ENCODE results near the gene CCDC192.

CCDC192 gene

DNA sequence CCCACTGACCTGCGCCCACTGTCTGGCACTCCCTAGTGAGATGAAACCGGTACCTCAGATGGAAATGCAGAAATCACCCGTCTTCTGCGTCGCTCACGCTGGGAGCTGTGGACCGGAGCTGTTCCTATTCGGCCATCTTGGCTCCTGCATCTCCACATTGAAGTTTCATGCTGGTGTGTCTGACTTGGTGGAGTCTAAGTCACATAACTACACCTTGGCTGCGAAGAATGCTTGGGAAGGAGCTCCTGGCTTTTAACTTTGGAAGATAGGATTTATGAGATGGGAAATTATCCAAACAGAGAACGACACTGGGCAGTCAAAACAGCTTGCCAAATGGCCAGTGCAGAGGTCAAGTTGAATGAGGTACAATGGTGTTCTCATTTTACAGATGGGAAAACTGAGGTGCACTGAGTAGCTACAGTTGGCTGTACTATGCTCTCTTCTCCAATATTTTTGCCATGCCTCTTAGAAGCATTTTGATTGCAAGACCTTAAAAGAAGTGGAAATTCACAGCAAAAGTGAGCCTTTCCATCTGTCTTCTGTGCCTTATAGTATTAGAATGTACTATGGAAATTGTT lies 36.7 kb downstream of the CCDC192 start:
- no peak for TF ChIP-seq TCF4 (CRISPR knock-in tag; IDR thresholded peaks at IDR 0.05; ENCODE audit: borderline replicate concordance)
- TF ChIP-seq, protein P1, sequence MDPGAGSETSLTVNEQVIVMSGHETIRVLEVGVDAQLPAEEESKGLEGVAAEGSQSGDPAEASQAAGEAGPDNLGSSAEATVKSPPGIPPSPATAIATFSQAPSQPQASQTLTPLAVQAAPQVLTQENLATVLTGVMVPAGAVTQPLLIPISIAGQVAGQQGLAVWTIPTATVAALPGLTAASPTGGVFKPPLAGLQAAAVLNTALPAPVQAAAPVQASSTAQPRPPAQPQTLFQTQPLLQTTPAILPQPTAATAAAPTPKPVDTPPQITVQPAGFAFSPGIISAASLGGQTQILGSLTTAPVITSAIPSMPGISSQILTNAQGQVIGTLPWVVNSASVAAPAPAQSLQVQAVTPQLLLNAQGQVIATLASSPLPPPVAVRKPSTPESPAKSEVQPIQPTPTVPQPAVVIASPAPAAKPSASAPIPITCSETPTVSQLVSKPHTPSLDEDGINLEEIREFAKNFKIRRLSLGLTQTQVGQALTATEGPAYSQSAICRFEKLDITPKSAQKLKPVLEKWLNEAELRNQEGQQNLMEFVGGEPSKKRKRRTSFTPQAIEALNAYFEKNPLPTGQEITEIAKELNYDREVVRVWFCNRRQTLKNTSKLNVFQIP (CRISPR knock-in tag; IDR thresholded peaks at IDR 0.05; ENCODE audit: borderline replicate concordance, low read depth), result no peak
- no peak for TF ChIP-seq ZNF8 (CRISPR knock-in tag; IDR thresholded peaks at IDR 0.05)
- TF ChIP-seq ZC3H10 (CRISPR knock-in tag; IDR thresholded peaks at IDR 0.05), result no peak
- TF ChIP-seq GLIS3 (CRISPR knock-in tag; IDR thresholded peaks at IDR 0.05), result no peak
- TF ChIP-seq, protein P2, sequence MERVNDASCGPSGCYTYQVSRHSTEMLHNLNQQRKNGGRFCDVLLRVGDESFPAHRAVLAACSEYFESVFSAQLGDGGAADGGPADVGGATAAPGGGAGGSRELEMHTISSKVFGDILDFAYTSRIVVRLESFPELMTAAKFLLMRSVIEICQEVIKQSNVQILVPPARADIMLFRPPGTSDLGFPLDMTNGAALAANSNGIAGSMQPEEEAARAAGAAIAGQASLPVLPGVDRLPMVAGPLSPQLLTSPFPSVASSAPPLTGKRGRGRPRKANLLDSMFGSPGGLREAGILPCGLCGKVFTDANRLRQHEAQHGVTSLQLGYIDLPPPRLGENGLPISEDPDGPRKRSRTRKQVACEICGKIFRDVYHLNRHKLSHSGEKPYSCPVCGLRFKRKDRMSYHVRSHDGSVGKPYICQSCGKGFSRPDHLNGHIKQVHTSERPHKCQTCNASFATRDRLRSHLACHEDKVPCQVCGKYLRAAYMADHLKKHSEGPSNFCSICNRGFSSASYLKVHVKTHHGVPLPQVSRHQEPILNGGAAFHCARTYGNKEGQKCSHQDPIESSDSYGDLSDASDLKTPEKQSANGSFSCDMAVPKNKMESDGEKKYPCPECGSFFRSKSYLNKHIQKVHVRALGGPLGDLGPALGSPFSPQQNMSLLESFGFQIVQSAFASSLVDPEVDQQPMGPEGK (CRISPR knock-in tag; IDR thresholded peaks at IDR 0.05; ENCODE audit: borderline replicate concordance), result no peak
- no peak for TF ChIP-seq ZFP30 (CRISPR knock-in tag; IDR thresholded peaks at IDR 0.05)
- TF ChIP-seq PPARA (CRISPR knock-in tag; IDR thresholded peaks at IDR 0.05; ENCODE audit: borderline replicate concordance), result no peak
- TF ChIP-seq TSHZ2 (CRISPR knock-in tag; IDR thresholded peaks at IDR 0.05), result no peak
- TF ChIP-seq ZNF565 (CRISPR knock-in tag; conservative IDR thresholded peaks at IDR 0.05; ENCODE audit: low read depth), result no peak
- TF ChIP-seq CSDC2 (CRISPR knock-in tag; IDR thresholded peaks at IDR 0.05), result no peak
- no peak for TF ChIP-seq ZNF70 (CRISPR knock-in tag; IDR thresholded peaks at IDR 0.05)
- TF ChIP-seq TOX (CRISPR knock-in tag; IDR thresholded peaks at IDR 0.05; ENCODE audit: borderline replicate concordance), result no peak
- TF ChIP-seq ESRRG (CRISPR knock-in tag; IDR thresholded peaks at IDR 0.05), result no peak
- no peak for TF ChIP-seq ISL1 (CRISPR knock-in tag; IDR thresholded peaks at IDR 0.05)
- no peak for TF ChIP-seq OSR1 (CRISPR knock-in tag; IDR thresholded peaks at IDR 0.05)
- ATAC-seq, result peak; percentile 34; the same call in 1 of the 3 replicates

- ATAC-seq, result no peak
Observed at GRCh38 chr5:127741412-127741811, 38.2 kb downstream of the CCDC192 start.

DNA sequence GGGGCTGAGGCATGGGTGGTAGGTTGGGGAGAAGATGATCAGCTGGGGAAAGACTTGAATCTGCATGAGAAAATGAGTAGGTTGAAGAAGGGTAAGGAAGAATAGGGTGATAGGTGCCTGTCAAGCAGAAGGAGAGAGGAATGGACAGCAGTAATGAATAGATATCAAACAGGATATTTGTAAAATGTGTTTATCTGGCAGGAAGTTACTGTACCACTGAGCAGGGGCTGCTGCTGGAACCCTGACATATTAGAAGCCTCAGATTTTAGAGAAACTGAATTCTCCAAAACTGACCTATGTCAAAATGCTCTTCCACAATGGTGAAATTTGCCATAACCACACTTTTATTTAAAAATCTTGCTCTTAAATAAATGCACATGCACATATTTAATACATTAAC lies 41.0 kb downstream of the CCDC192 start:
- ATAC-seq, result no peak
- no peak for TF ChIP-seq BACH2 (CRISPR knock-in tag; IDR thresholded peaks at IDR 0.05; ENCODE audit: borderline replicate concordance)
- TF ChIP-seq, protein P1 (CRISPR knock-in tag; IDR thresholded peaks at IDR 0.05; ENCODE audit: borderline replicate concordance, low read depth), result no peak
- TF ChIP-seq TOX (CRISPR knock-in tag; IDR thresholded peaks at IDR 0.05; ENCODE audit: borderline replicate concordance), result no peak
- TF ChIP-seq, protein P3, sequence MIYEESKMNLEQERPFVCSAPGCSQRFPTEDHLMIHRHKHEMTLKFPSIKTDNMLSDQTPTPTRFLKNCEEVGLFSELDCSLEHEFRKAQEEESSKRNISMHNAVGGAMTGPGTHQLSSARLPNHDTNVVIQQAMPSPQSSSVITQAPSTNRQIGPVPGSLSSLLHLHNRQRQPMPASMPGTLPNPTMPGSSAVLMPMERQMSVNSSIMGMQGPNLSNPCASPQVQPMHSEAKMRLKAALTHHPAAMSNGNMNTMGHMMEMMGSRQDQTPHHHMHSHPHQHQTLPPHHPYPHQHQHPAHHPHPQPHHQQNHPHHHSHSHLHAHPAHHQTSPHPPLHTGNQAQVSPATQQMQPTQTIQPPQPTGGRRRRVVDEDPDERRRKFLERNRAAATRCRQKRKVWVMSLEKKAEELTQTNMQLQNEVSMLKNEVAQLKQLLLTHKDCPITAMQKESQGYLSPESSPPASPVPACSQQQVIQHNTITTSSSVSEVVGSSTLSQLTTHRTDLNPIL (CRISPR knock-in tag; IDR thresholded peaks at IDR 0.05; ENCODE audit: low read depth), result no peak
- TF ChIP-seq ZNF8 (CRISPR knock-in tag; IDR thresholded peaks at IDR 0.05), result no peak
- TF ChIP-seq PPARA (CRISPR knock-in tag; IDR thresholded peaks at IDR 0.05; ENCODE audit: borderline replicate concordance), result no peak
- TF ChIP-seq ZFP30 (CRISPR knock-in tag; IDR thresholded peaks at IDR 0.05), result no peak
- no peak for TF ChIP-seq ZNF565 (CRISPR knock-in tag; conservative IDR thresholded peaks at IDR 0.05; ENCODE audit: low read depth)
- TF ChIP-seq, protein P4, sequence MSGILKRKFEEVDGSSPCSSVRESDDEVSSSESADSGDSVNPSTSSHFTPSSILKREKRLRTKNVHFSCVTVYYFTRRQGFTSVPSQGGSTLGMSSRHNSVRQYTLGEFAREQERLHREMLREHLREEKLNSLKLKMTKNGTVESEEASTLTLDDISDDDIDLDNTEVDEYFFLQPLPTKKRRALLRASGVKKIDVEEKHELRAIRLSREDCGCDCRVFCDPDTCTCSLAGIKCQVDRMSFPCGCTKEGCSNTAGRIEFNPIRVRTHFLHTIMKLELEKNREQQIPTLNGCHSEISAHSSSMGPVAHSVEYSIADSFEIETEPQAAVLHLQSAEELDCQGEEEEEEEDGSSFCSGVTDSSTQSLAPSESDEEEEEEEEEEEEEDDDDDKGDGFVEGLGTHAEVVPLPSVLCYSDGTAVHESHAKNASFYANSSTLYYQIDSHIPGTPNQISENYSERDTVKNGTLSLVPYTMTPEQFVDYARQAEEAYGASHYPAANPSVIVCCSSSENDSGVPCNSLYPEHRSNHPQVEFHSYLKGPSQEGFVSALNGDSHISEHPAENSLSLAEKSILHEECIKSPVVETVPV (CRISPR knock-in tag; IDR thresholded peaks at IDR 0.05), result no peak
- no peak for TF ChIP-seq ISL1 (CRISPR knock-in tag; IDR thresholded peaks at IDR 0.05)
- no peak for TF ChIP-seq TCF4 (CRISPR knock-in tag; IDR thresholded peaks at IDR 0.05; ENCODE audit: borderline replicate concordance)
- no peak for TF ChIP-seq ARNTL (CRISPR knock-in tag; IDR thresholded peaks at IDR 0.05; ENCODE audit: borderline replicate concordance, low read depth)
- no peak for TF ChIP-seq ZC3H10 (CRISPR knock-in tag; IDR thresholded peaks at IDR 0.05)
- no peak for TF ChIP-seq ESRRG (CRISPR knock-in tag; IDR thresholded peaks at IDR 0.05)
- no peak for TF ChIP-seq ZFP3 (CRISPR knock-in tag; IDR thresholded peaks at IDR 0.05)
- TF ChIP-seq RARB (CRISPR knock-in tag; IDR thresholded peaks at IDR 0.05), result no peak
- no peak for TF ChIP-seq GLIS3 (CRISPR knock-in tag; IDR thresholded peaks at IDR 0.05)
- no peak for TF ChIP-seq ZNF70 (CRISPR knock-in tag; IDR thresholded peaks at IDR 0.05)
- TF ChIP-seq CSDC2 (CRISPR knock-in tag; IDR thresholded peaks at IDR 0.05), result no peak

More at GRCh38 chr5:127741412-127741811, 38.2 kb downstream of the CCDC192 start:
- TF ChIP-seq BACH2 (CRISPR knock-in tag; IDR thresholded peaks at IDR 0.05; ENCODE audit: borderline replicate concordance) (no peak), ZNF70 (CRISPR knock-in tag; IDR thresholded peaks at IDR 0.05) (no peak)
- TF ChIP-seq, protein P2 (CRISPR knock-in tag; IDR thresholded peaks at IDR 0.05; ENCODE audit: borderline replicate concordance), result no peak

Data from SK-N-SH treated with all-trans-retinoic acid at 6 μM for 48 hours (cell line).